Measurements from ENCODE around the gene GABPB2.

GRCh38 chr1:151158326-151158725 lies 87.8 kb downstream of the GABPB2 start:
- TF ChIP-seq, protein P1, sequence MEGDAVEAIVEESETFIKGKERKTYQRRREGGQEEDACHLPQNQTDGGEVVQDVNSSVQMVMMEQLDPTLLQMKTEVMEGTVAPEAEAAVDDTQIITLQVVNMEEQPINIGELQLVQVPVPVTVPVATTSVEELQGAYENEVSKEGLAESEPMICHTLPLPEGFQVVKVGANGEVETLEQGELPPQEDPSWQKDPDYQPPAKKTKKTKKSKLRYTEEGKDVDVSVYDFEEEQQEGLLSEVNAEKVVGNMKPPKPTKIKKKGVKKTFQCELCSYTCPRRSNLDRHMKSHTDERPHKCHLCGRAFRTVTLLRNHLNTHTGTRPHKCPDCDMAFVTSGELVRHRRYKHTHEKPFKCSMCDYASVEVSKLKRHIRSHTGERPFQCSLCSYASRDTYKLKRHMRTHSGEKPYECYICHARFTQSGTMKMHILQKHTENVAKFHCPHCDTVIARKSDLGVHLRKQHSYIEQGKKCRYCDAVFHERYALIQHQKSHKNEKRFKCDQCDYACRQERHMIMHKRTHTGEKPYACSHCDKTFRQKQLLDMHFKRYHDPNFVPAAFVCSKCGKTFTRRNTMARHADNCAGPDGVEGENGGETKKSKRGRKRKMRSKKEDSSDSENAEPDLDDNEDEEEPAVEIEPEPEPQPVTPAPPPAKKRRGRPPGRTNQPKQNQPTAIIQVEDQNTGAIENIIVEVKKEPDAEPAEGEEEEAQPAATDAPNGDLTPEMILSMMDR (IDR thresholded peaks at IDR 0.05): no peak
- TF ChIP-seq POLR2A (IDR thresholded peaks at IDR 0.05): no peak

Measured in body of pancreas (tissue), 4 donors.